Neural progenitor cell (in vitro differentiated cells): ENCODE data around the gene SLC23A2.

Source experiments
- CTCF ChIP-seq: fragments of 200-600 bp; sonication (generic); IDR thresholded peaks from 2 replicates; pipeline ENCODE4 v1.5.1; 2017; ENCODE audit warnings: antibody characterized with exemption, mild to moderate bottlenecking
- EZH2 ChIP-seq: fragments of 200-600 bp; sonication (generic); IDR thresholded peaks from 2 replicates; pipeline ENCODE4 v1.6.1; 2017; ENCODE audit warnings: antibody characterized with exemption, mild to moderate bottlenecking, moderate library complexity
- EZH2phosphoT487 ChIP-seq: fragments of 200-600 bp; sonication (generic); IDR thresholded peaks from 2 replicates; pipeline ENCODE4 v1.6.1; 2017; ENCODE audit warnings: antibody characterized with exemption

GRCh38 chr20:5033566-5033965 is 32.3 kb upstream of the SLC23A2 start:
- TF ChIP-seq CTCF (no peak), EZH2 (no peak), EZH2phosphoT487 (no peak)
